NCI-H774 (cell line): ENCODE data around the gene OR5T1.

Source experiments
- DNase-seq: peaks from one replicate; lab custom pipeline; 2025; lab: John Stamatoyannopoulos, UW

OR5T1 gene

GRCh38 chr11:56273854-56274253 lies at the start of gene OR5T1:
TSS of gene OR5T1 (plus strand) at chr11:56274154. CDS start at chr11:56275639, 1,485 bp downstream.
- DNase-seq, result no peak

GRCh38 chr11:56234155-56234554 lies 39.8 kb upstream of the OR5T1 start, which contains the start of gene OR5T2:
TSS of gene OR5T2 (minus strand) at chr11:56234255. CDS start at chr11:56233062, 1,193 bp downstream.
- DNase-seq, result no peak

- DNase-seq, result no peak
Measured at GRCh38 chr11:56251954-56252353, 22.0 kb upstream of the OR5T1 start, which contains the start of gene OR5T3. TSS of gene OR5T3 (plus strand) at chr11:56252254. CDS start at chr11:56252254, 0 bp downstream.

GRCh38 chr11:56271092-56271491 lies 2.9 kb upstream of the OR5T1 start:
- DNase-seq, result no peak

- no peak for DNase-seq
Measured at GRCh38 chr11:56292154-56292553, 18.2 kb downstream of the OR5T1 start, which contains the start of gene OR8H1. TSS of gene OR8H1 (minus strand) at chr11:56292254. CDS start at chr11:56291062, 1,192 bp downstream.

GRCh38 chr11:56296898-56297297 lies 22.9 kb downstream of the OR5T1 start:
- DNase-seq, result no peak

- no peak for DNase-seq
Measured at GRCh38 chr11:56307836-56308235, 33.9 kb downstream of the OR5T1 start.

GRCh38 chr11:56314844-56315243 lies 40.9 kb downstream of the OR5T1 start, which contains the start of gene OR8K3:
TSS of gene OR8K3 (plus strand) at chr11:56315144. CDS start at chr11:56318307, 3,163 bp downstream.
- DNase-seq, result no peak
